SU-DHL-6 (cell line): ENCODE results near the gene SEMA6A.

Source experiments
- H2AFZ ChIP-seq: fragments of 200-600 bp; sonication (generic); 2 replicates; pipeline ENCODE4 v1.6.1; 2014; ENCODE audit warnings: low read depth, mild to moderate bottlenecking, moderate library complexity, mixed read lengths, antibody characterized with exemption, low read length; ENCODE audit not compliant: severe bottlenecking
- H3F3A ChIP-seq: fragments of 200-600 bp; shearing (Covaris generic); 2 replicates; pipeline ENCODE4 v1.6.0; 2016; ENCODE audit warnings: antibody characterized with exemption, mild to moderate bottlenecking; ENCODE audit not compliant: insufficient read depth
- H3K27ac ChIP-seq: fragments of 200-600 bp; sonication (generic); 2 replicates; pipeline ENCODE4 v1.5.1; 2016; ENCODE audit warnings: low read depth, mild to moderate bottlenecking, low read length, moderate library complexity, mixed read lengths
- H3K27me3 ChIP-seq: fragments of 200-600 bp; sonication (generic), shearing (Covaris generic); 2 replicates; pipeline ENCODE4 v1.6.0; 2014; ENCODE audit warnings: mild to moderate bottlenecking, low read length
- H3K36me3 ChIP-seq: fragments of 200-600 bp; sonication (generic); 2 replicates; pipeline ENCODE4 v1.6.1; 2014; ENCODE audit warnings: mild to moderate bottlenecking, low read length, mixed read lengths
- H3K4me2 ChIP-seq: fragments of 300-600, 200-600 bp; shearing (Covaris generic), sonication (generic); 2 replicates; pipeline ENCODE4 v1.6.0; 2014; ENCODE audit warnings: low read length, low read depth, mild to moderate bottlenecking; ENCODE audit not compliant: poor library complexity, severe bottlenecking
- H3K4me3 ChIP-seq: fragments of 200-600 bp; sonication (generic); 2 replicates; pipeline ENCODE4 v1.5.1; 2014; ENCODE audit warnings: antibody characterized with exemption, low read length, mild to moderate bottlenecking, mixed read lengths; ENCODE audit not compliant: insufficient read depth, poor library complexity, severe bottlenecking
- H3K79me2 ChIP-seq: fragments of 200-600 bp; sonication (generic); 2 replicates; pipeline ENCODE4 v1.6.1; 2014; ENCODE audit warnings: mild to moderate bottlenecking, low read length, moderate library complexity; ENCODE audit not compliant: insufficient read depth
- H3K9ac ChIP-seq: fragments of 200-600 bp; sonication (generic); 2 replicates; pipeline ENCODE4 v1.7.0; 2014; ENCODE audit warnings: mild to moderate bottlenecking, low read length
- H3K9me2 ChIP-seq: fragments of 200-600 bp; sonication (generic); replicated peaks from 2 replicates; pipeline ENCODE4 v1.6.1; 2014; ENCODE audit warnings: low read length; ENCODE audit not compliant: insufficient read depth
- H3K9me3 ChIP-seq: fragments of 200-600 bp; sonication (generic); 2 replicates; pipeline ENCODE4 v1.6.1; 2014; ENCODE audit warnings: low read length, mixed read lengths; ENCODE audit not compliant: insufficient read depth
- H4K20me1 ChIP-seq: fragments of 200-600 bp; sonication (generic); 2 replicates; pipeline ENCODE4 v1.6.1; 2014; ENCODE audit warnings: low read depth, mild to moderate bottlenecking, antibody characterized with exemption, low read length, moderate library complexity, mixed read lengths
- CTCF ChIP-seq: fragments of 200-600 bp; sonication (generic); IDR thresholded peaks from one replicate; pipeline ENCODE4 v1.5.1; 2017; ENCODE audit warnings: antibody characterized with exemption, mild to moderate bottlenecking, low read length, moderate library complexity; ENCODE audit not compliant: insufficient read depth, poor library complexity, severe bottlenecking
- EZH2phosphoT487 ChIP-seq: fragments of 200-600 bp; sonication (generic), shearing (Covaris generic); conservative IDR thresholded peaks from 2 replicates; pipeline ENCODE4 v1.6.1; 2018; ENCODE audit warnings: mild to moderate bottlenecking, antibody characterized with exemption, low read length, moderate library complexity, mixed read lengths

The SEMA6A gene

GRCh38 chr5:116446356-116447005 is 128.1 kb downstream of the SEMA6A start:
- H3K9ac ChIP-seq = no peak overlapping the region
- H3K4me2 ChIP-seq = no peak overlapping the region
- H3K36me3 ChIP-seq = no peaks in the 10 kb centered on the region
- H3K27me3 ChIP-seq = no peaks in the 10 kb centered on the region
- H3K79me2 ChIP-seq = no peaks in the 10 kb centered on the region
- no peak for TF ChIP-seq EZH2phosphoT487
- TF ChIP-seq CTCF = no peak
- no peaks in the 10 kb centered on the region for H3F3A ChIP-seq
- H3K9me3 ChIP-seq = no peaks in the 10 kb centered on the region
- H3K27ac ChIP-seq = no peak overlapping the region
- H4K20me1 ChIP-seq = no peaks in the 10 kb centered on the region
- no peak overlapping the region for H3K4me3 ChIP-seq
- no peaks in the 10 kb centered on the region for H3K9me2 ChIP-seq
- no peak overlapping the region for H2AFZ ChIP-seq

- Histone ChIP-seq H3F3A (no peaks in the 10 kb centered on the region), H3K4me3 (no peak overlapping the region), H2AFZ (no peak overlapping the region), H4K20me1 (no peaks in the 10 kb centered on the region), H3K79me2 (no peaks in the 10 kb centered on the region), H3K27me3 (no peaks in the 10 kb centered on the region), H3K4me2 (no peak overlapping the region), H3K27ac (no peak overlapping the region), H3K9me2 (no peaks in the 10 kb centered on the region), H3K36me3 (no peaks in the 10 kb centered on the region), H3K9ac (no peak overlapping the region), H3K9me3 (no peaks in the 10 kb centered on the region)
- TF ChIP-seq EZH2phosphoT487 = no peak
- no peak for TF ChIP-seq CTCF
Measured at GRCh38 chr5:116445311-116445710, 129.3 kb downstream of the SEMA6A start.

GRCh38 chr5:116444373-116445295 is 130.0 kb downstream of the SEMA6A start:
- H3K4me3 ChIP-seq = no peak overlapping the region
- H3K4me2 ChIP-seq = no peak overlapping the region
- no peaks in the 10 kb centered on the region for H4K20me1 ChIP-seq
- no peak overlapping the region for H3K27ac ChIP-seq
- TF ChIP-seq CTCF = no peak
- TF ChIP-seq EZH2phosphoT487 = no peak
- H3K9me3 ChIP-seq = no peaks in the 10 kb centered on the region
- H2AFZ ChIP-seq = no peak overlapping the region
- H3K79me2 ChIP-seq = no peaks in the 10 kb centered on the region
- H3K9ac ChIP-seq = no peak overlapping the region
- no peaks in the 10 kb centered on the region for H3F3A ChIP-seq
- H3K36me3 ChIP-seq = no peaks in the 10 kb centered on the region
- H3K9me2 ChIP-seq = no peaks in the 10 kb centered on the region
- H3K27me3 ChIP-seq = no peaks in the 10 kb centered on the region
